Skeletal muscle satellite cell (primary cell): Measurements from ENCODE around the gene TET3.

Experiments
- H3K27me3 ChIP-seq: 2 replicates; pipeline ENCODE4 v1.7.0; 2013; ENCODE audit warnings: low read length; ENCODE audit not compliant: control insufficient read depth, insufficient read depth
- H3K36me3 ChIP-seq: 2 replicates; pipeline ENCODE4 v1.7.0; 2013; ENCODE audit warnings: mild to moderate bottlenecking, control low read depth, low read length; ENCODE audit not compliant: insufficient read depth
- H3K4me1 ChIP-seq: 2 replicates; pipeline ENCODE4 v1.7.0; 2013; ENCODE audit warnings: low read length; ENCODE audit not compliant: control insufficient read depth, insufficient read depth
- H3K4me2 ChIP-seq: 2 replicates; pipeline ENCODE4 v1.7.0; 2013; ENCODE audit warnings: mild to moderate bottlenecking, low read length
- H3K4me3 ChIP-seq: 2 replicates; pipeline ENCODE4 v1.7.0; 2013; ENCODE audit warnings: low read length
- H3K9ac ChIP-seq: 2 replicates; pipeline ENCODE4 v1.7.0; 2013; ENCODE audit warnings: mild to moderate bottlenecking, low read depth, low read length, moderate library complexity
- H3K9me3 ChIP-seq: replicated peaks from 2 replicates; pipeline ENCODE4 v1.7.0; 2013; ENCODE audit warnings: mild to moderate bottlenecking, control low read depth, low read length

The TET3 gene

GRCh38 chr2:73968357-73968937 lies 16.3 kb upstream of the TET3 start:
- Histone ChIP-seq H3K27me3 (no peaks in the 10 kb centered on the region), H3K4me2 (no peak overlapping the region), H3K4me3 (no peak overlapping the region), H3K36me3 (no peaks in the 10 kb centered on the region), H3K9me3 (no peaks in the 10 kb centered on the region), H3K9ac (no peak overlapping the region), H3K4me1 (peaks cover 6% of the 10 kb centered on the region)

- peaks cover 6% of the 10 kb centered on the region for H3K4me1 ChIP-seq
- no peaks in the 10 kb centered on the region for H3K27me3 ChIP-seq
- H3K9ac ChIP-seq, result no peak overlapping the region
- no peaks in the 10 kb centered on the region for H3K9me3 ChIP-seq
- H3K36me3 ChIP-seq, result no peaks in the 10 kb centered on the region
- no peak overlapping the region for H3K4me2 ChIP-seq
- no peak overlapping the region for H3K4me3 ChIP-seq
Observed at GRCh38 chr2:73969356-73969755, 15.4 kb upstream of the TET3 start.

- no peaks in the 10 kb centered on the region for H3K9me3 ChIP-seq
- no peaks in the 10 kb centered on the region for H3K36me3 ChIP-seq
- H3K27me3 ChIP-seq, result no peaks in the 10 kb centered on the region
- no peak overlapping the region for H3K4me3 ChIP-seq
- no peak overlapping the region for H3K9ac ChIP-seq
- H3K4me2 ChIP-seq, result no peak overlapping the region
- H3K4me1 ChIP-seq, result peaks cover 6% of the 10 kb centered on the region
Observed at GRCh38 chr2:73970141-73970803, 14.4 kb upstream of the TET3 start.

- Histone ChIP-seq H3K4me3 (no peak overlapping the region), H3K9me3 (no peaks in the 10 kb centered on the region), H3K4me1 (peaks cover 6% of the 10 kb centered on the region), H3K27me3 (no peaks in the 10 kb centered on the region), H3K9ac (no peak overlapping the region), H3K36me3 (no peaks in the 10 kb centered on the region), H3K4me2 (peak overlapping the region; percentile 19)
Observed at GRCh38 chr2:73970850-73971471, 13.7 kb upstream of the TET3 start.

- Histone ChIP-seq H3K27me3 (no peaks in the 10 kb centered on the region), H3K4me2 (no peak overlapping the region), H3K36me3 (no peaks in the 10 kb centered on the region), H3K9me3 (no peaks in the 10 kb centered on the region), H3K9ac (no peak overlapping the region), H3K4me1 (peaks cover 6% of the 10 kb centered on the region), H3K4me3 (no peak overlapping the region)
Observed at GRCh38 chr2:73971722-73972121, 13.0 kb upstream of the TET3 start.

GRCh38 chr2:73972846-73973245 lies 11.9 kb upstream of the TET3 start:
- no peak overlapping the region for H3K4me3 ChIP-seq
- no peak overlapping the region for H3K4me2 ChIP-seq
- H3K36me3 ChIP-seq, result no peaks in the 10 kb centered on the region
- H3K9ac ChIP-seq, result no peak overlapping the region
- no peaks in the 10 kb centered on the region for H3K9me3 ChIP-seq
- H3K27me3 ChIP-seq, result no peaks in the 10 kb centered on the region
- peaks cover 6% of the 10 kb centered on the region for H3K4me1 ChIP-seq

GRCh38 chr2:73975731-73976130 lies 9.0 kb upstream of the TET3 start:
- H3K36me3 ChIP-seq, result no peaks in the 10 kb centered on the region
- no peaks in the 10 kb centered on the region for H3K9me3 ChIP-seq
- no peak overlapping the region for H3K4me2 ChIP-seq
- H3K4me3 ChIP-seq, result no peak overlapping the region
- no peak overlapping the region for H3K9ac ChIP-seq
- H3K4me1 ChIP-seq, result peaks cover 15% of the 10 kb centered on the region
- no peaks in the 10 kb centered on the region for H3K27me3 ChIP-seq

GRCh38 chr2:73976803-73977202 lies 7.9 kb upstream of the TET3 start:
- Histone ChIP-seq H3K4me2 (no peak overlapping the region), H3K9me3 (no peaks in the 10 kb centered on the region), H3K9ac (no peak overlapping the region), H3K4me3 (no peak overlapping the region), H3K4me1 (peaks cover 20% of the 10 kb centered on the region), H3K27me3 (no peaks in the 10 kb centered on the region), H3K36me3 (no peaks in the 10 kb centered on the region)

GRCh38 chr2:73977466-73977865 lies 7.2 kb upstream of the TET3 start:
- H3K9me3 ChIP-seq, result no peaks in the 10 kb centered on the region
- H3K4me3 ChIP-seq, result no peak overlapping the region
- peaks cover 27% of the 10 kb centered on the region for H3K4me1 ChIP-seq
- H3K4me2 ChIP-seq, result no peak overlapping the region
- no peaks in the 10 kb centered on the region for H3K27me3 ChIP-seq
- no peaks in the 10 kb centered on the region for H3K36me3 ChIP-seq
- H3K9ac ChIP-seq, result no peak overlapping the region

GRCh38 chr2:73979021-73979420 lies 5.7 kb upstream of the TET3 start:
- no peak overlapping the region for H3K4me3 ChIP-seq
- no peaks in the 10 kb centered on the region for H3K9me3 ChIP-seq
- H3K4me2 ChIP-seq, result no peak overlapping the region
- H3K27me3 ChIP-seq, result no peaks in the 10 kb centered on the region
- H3K36me3 ChIP-seq, result no peaks in the 10 kb centered on the region
- no peak overlapping the region for H3K9ac ChIP-seq
- peaks cover 31% of the 10 kb centered on the region for H3K4me1 ChIP-seq

- Histone ChIP-seq H3K27me3 (no peaks in the 10 kb centered on the region), H3K4me1 (peaks cover 36% of the 10 kb centered on the region), H3K9me3 (no peaks in the 10 kb centered on the region), H3K4me3 (no peak overlapping the region), H3K9ac (no peak overlapping the region), H3K4me2 (peak overlapping the region; percentile 56), H3K36me3 (no peaks in the 10 kb centered on the region)
Observed at GRCh38 chr2:73979686-73980085, 5.0 kb upstream of the TET3 start.

GRCh38 chr2:73980566-73980965 lies 4.1 kb upstream of the TET3 start:
- Histone ChIP-seq H3K4me1 (peaks cover 37% of the 10 kb centered on the region), H3K9me3 (no peaks in the 10 kb centered on the region), H3K9ac (no peak overlapping the region), H3K36me3 (no peaks in the 10 kb centered on the region), H3K4me3 (peak overlapping the region; percentile 65), H3K4me2 (peak overlapping the region; percentile 86), H3K27me3 (no peaks in the 10 kb centered on the region)
